ENCODE results near the gene IL11. TPM values are rescaled to one million over a fixed set of nuclear protein-coding genes. Genes with fewer than 3 reads are reported as not detected.

IL11 gene
- total RNA-seq, 6 donors from 2014 or later: 0.20 to 0.34 TPM; not detected in 4

DNA sequence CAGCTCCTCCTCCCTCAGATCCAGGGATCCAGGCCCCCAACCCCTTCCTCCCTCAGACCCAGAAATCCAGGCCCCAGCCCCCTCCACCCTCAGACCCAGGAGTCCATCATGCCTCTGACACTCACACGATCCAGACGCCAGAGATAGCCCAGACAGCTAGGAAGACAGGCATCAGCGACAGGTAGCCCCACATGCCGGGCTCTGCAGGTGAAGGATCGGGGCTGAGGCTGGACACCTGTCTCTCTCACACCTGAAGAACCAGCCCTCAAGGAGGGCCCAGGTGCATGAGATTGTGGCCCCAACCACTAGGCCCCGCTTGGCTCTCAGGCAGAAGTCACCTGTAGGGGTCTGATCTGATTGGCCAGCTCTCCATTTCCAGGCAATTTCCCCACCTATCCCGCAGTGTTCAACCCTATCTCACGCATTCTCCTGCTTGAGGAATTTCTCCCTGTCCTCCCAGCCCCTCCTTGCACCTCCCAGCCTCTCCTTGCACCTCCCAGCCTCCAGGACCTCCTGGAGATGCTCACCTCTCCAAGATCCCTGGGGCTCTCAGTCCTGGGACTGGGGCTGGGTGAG is 49.3 kb downstream of the IL11 start:
- Histone ChIP-seq H3K27ac (no peak overlapping the region), H3K27me3 (no peaks in the 10 kb centered on the region), H3K4me3 (no peak overlapping the region), H3K4me1 (no peaks in the 10 kb centered on the region), H3K36me3 (no peaks in the 10 kb centered on the region), H3K9me3 (no peaks in the 10 kb centered on the region)
- 60 to 68% methylated on average over 3 to 7 of the region's 8 CpGs for WGBS, 2 donors
- DNase-seq (no peak), ATAC-seq (ENCODE audit: low FRiP score in 2 of 2) (no peak)
- TF ChIP-seq, protein P1, sequence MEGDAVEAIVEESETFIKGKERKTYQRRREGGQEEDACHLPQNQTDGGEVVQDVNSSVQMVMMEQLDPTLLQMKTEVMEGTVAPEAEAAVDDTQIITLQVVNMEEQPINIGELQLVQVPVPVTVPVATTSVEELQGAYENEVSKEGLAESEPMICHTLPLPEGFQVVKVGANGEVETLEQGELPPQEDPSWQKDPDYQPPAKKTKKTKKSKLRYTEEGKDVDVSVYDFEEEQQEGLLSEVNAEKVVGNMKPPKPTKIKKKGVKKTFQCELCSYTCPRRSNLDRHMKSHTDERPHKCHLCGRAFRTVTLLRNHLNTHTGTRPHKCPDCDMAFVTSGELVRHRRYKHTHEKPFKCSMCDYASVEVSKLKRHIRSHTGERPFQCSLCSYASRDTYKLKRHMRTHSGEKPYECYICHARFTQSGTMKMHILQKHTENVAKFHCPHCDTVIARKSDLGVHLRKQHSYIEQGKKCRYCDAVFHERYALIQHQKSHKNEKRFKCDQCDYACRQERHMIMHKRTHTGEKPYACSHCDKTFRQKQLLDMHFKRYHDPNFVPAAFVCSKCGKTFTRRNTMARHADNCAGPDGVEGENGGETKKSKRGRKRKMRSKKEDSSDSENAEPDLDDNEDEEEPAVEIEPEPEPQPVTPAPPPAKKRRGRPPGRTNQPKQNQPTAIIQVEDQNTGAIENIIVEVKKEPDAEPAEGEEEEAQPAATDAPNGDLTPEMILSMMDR (IDR thresholded peaks at IDR 0.05): no peak
- TF ChIP-seq POLR2A (IDR thresholded peaks at IDR 0.05) (no peak), POLR2AphosphoS5 (IDR thresholded peaks at IDR 0.05) (no peak), EP300 (IDR thresholded peaks at IDR 0.05) (no peak)

DNA sequence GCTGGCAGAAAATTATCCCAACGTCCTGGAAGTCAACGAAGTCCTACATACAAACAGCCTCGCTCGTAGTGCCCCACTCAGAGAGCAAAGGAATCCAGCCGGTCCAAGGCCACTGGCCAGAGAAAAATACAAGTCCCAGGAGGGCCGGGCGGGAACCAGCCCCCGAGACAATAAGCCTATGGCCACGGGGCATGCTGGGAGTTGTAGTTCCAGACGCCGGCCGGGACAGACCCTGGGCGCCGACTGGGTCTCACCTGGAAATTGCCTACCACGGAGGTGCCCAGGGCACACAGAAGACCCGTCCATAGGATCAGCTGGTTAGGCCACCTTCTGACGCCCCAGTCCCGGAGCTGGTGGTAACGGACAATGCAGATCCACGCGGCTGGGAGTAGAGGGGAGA is 50.5 kb downstream of the IL11 start:
- WGBS, 2 donors: 30 to 31% methylated on average over 17 of the region's 21 CpGs
- Histone ChIP-seq H3K4me3 (no peak overlapping the region), H3K4me1 (no peaks in the 10 kb centered on the region), H3K36me3 (no peaks in the 10 kb centered on the region), H3K27ac (no peak overlapping the region), H3K27me3 (no peaks in the 10 kb centered on the region), H3K9me3 (no peaks in the 10 kb centered on the region)
- DNase-seq: no peak
- ATAC-seq (ENCODE audit: low FRiP score in 2 of 2): peak in 1 of 2 donors; percentile 18
- TF ChIP-seq, protein P1 (IDR thresholded peaks at IDR 0.05): no peak
- TF ChIP-seq POLR2A (IDR thresholded peaks at IDR 0.05) (no peak), POLR2AphosphoS5 (IDR thresholded peaks at IDR 0.05) (no peak), EP300 (IDR thresholded peaks at IDR 0.05) (no peak)

DNA sequence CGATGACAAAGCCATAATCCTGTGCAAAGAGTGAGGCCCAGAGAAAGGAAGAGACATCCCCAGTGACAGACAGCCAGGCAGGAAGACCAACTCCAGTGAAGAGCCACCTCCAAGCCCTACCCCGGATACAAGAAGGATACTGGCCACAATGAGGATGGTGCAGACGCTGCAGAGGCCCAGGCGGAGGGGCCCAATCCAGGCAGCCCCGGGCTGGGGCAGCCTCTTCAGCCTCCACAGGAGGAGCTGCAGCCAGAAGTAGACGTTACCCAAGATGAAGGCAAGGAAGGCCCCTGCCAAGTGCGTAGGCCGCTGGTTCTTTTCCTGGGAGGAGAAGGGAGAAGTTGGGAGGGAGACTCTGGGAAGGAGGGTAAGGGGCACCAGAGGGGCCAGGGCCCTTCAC is 53.6 kb downstream of the IL11 start:
- WGBS, 2 donors: 84 to 90% methylated on average over 5 to 8 of the region's 8 CpGs
- no peak overlapping the region for H3K27ac ChIP-seq

DNA sequence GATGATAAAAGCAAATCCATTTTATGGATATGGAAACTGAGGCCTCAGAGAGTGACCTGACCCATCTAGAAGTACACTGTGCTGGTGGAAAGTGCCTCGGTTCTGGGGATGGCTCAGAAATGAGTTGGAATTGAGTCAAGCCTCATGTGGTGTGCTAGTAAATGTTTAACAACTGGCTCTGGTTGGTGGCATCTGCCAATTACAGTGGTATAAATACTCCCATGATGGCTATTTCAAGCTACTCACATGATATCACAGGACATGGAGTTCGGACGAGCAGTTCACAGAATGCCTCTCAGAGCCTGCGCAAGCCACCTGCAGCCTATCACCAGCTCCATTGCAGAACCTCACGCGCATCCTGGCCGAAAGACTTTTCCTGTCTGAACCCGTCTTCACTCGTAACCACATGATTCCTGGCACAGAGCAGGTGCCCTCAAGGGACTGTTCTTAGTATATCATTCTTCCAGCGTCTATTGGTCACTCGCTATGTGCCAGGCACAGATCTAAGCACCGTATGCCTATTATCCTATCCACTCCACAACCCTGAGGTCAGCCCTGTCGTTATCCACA is 54.2 kb downstream of the IL11 start:
- H3K27me3 ChIP-seq: no peaks in the 10 kb centered on the region
- H3K4me3 ChIP-seq: no peak overlapping the region
- no peak overlapping the region for H3K27ac ChIP-seq
- no peak for DNase-seq
- no peaks in the 10 kb centered on the region for H3K4me1 ChIP-seq
- ATAC-seq (ENCODE audit: low FRiP score in 2 of 2): no peak
- H3K9me3 ChIP-seq: no peaks in the 10 kb centered on the region
- TF ChIP-seq, protein P1 (IDR thresholded peaks at IDR 0.05): no peak
- TF ChIP-seq POLR2AphosphoS5 (IDR thresholded peaks at IDR 0.05) (no peak), EP300 (IDR thresholded peaks at IDR 0.05) (no peak), POLR2A (IDR thresholded peaks at IDR 0.05) (no peak)
- H3K36me3 ChIP-seq: no peaks in the 10 kb centered on the region
- 80 to 85% methylated on average over 13 of the region's 13 CpGs for WGBS, 2 donors

More for the DNA sequence above, 53.6 kb downstream of the IL11 start:
- ATAC-seq (ENCODE audit: low FRiP score in 2 of 2) (no peak), DNase-seq (no peak)
- no peak overlapping the region for H3K4me3 ChIP-seq
- H3K4me1 ChIP-seq: no peaks in the 10 kb centered on the region
- no peaks in the 10 kb centered on the region for H3K36me3 ChIP-seq
- TF ChIP-seq POLR2AphosphoS5 (IDR thresholded peaks at IDR 0.05) (no peak), EP300 (IDR thresholded peaks at IDR 0.05) (no peak)
- TF ChIP-seq, protein P1 (IDR thresholded peaks at IDR 0.05): no peak
- no peaks in the 10 kb centered on the region for H3K9me3 ChIP-seq
- H3K27me3 ChIP-seq: no peaks in the 10 kb centered on the region

DNA sequence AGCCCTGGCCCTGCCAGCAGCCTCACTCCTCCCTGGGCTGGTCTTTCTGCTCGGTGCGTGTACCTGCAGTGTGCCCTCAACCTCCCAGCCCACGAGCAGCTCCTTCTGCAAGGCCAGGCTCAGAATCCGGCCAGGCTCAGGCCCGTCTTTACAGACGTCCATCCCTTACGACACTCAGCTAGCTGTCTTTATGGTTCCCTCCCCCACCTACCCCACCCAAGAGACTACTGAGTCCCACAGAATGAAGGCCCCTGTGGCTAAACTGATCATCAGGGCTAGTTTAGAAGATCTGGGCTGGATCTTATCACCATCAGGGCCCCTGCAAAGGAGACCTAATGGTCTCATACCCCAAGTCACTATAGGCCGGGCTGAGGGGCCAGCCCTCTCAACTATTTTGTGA is 55.9 kb downstream of the IL11 start:
- H3K27me3 ChIP-seq: no peaks in the 10 kb centered on the region
- no peaks in the 10 kb centered on the region for H3K4me1 ChIP-seq
- no peaks in the 10 kb centered on the region for H3K36me3 ChIP-seq
- no peak for DNase-seq
- no peaks in the 10 kb centered on the region for H3K9me3 ChIP-seq
- H3K27ac ChIP-seq: no peak overlapping the region
- no peak overlapping the region for H3K4me3 ChIP-seq
- TF ChIP-seq, protein P1 (IDR thresholded peaks at IDR 0.05): no peak
- no peak for TF ChIP-seq POLR2A (IDR thresholded peaks at IDR 0.05)
- no peak for TF ChIP-seq EP300 (IDR thresholded peaks at IDR 0.05)
- TF ChIP-seq POLR2AphosphoS5 (IDR thresholded peaks at IDR 0.05): no peak
- WGBS, 2 donors: 85 to 88% methylated on average over 8 of the region's 8 CpGs
- no peak for ATAC-seq (ENCODE audit: low FRiP score in 2 of 2)
